Measurements from ENCODE around the gene TNNC1. TPM values are rescaled to one million over a fixed set of nuclear protein-coding genes. Genes with fewer than 3 reads are reported as not detected.

TNNC1 gene
- total and polyA plus RNA-seq, 2 donors (not counting 1 experiment from before 2014, with no cell fraction given): 1.1 to 5.4 TPM

DNA sequence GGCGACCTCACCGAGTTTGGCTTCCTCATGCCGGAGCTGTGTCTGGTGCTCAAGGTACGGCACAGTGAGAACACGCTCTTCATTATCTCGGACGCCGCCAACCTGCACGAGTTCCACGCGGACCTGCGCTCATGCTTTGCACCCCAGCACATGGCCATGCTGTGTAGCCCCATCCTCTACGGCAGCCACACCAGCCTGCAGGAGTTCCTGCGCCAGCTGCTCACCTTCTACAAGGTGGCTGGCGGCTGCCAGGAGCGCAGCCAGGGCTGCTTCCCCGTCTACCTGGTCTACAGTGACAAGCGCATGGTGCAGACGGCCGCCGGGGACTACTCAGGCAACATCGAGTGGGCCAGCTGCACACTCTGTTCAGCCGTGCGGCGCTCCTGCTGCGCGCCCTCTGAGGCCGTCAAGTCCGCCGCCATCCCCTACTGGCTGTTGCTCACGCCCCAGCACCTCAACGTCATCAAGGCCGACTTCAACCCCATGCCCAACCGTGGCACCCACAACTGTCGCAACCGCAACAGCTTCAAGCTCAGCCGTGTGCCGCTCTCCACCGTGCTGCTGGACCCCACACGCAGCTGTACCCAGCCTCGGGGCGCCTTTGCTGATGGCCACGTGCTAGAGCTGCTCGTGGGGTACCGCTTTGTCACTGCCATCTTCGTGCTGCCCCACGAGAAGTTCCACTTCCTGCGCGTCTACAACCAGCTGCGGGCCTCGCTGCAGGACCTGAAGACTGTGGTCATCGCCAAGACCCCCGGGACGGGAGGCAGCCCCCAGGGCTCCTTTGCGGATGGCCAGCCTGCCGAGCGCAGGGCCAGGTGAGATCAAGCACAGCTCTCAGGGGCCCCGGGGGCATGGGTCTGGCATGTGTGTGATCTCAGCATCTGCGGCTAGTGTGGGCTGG, 34.2 kb upstream of the TNNC1 start:
- TF ChIP-seq, protein P1, sequence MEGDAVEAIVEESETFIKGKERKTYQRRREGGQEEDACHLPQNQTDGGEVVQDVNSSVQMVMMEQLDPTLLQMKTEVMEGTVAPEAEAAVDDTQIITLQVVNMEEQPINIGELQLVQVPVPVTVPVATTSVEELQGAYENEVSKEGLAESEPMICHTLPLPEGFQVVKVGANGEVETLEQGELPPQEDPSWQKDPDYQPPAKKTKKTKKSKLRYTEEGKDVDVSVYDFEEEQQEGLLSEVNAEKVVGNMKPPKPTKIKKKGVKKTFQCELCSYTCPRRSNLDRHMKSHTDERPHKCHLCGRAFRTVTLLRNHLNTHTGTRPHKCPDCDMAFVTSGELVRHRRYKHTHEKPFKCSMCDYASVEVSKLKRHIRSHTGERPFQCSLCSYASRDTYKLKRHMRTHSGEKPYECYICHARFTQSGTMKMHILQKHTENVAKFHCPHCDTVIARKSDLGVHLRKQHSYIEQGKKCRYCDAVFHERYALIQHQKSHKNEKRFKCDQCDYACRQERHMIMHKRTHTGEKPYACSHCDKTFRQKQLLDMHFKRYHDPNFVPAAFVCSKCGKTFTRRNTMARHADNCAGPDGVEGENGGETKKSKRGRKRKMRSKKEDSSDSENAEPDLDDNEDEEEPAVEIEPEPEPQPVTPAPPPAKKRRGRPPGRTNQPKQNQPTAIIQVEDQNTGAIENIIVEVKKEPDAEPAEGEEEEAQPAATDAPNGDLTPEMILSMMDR (IDR thresholded peaks at IDR 0.05): no peak
- no peak for TF ChIP-seq EZH2 (IDR thresholded peaks at IDR 0.05; ENCODE audit: borderline replicate concordance, insufficient read depth, low read depth, low read length, poor library complexity, severe bottlenecking)
- intact Hi-C loops (cut with micrococcal nuclease): no loop called here
- Mint-ChIP-seq H3K4me1 (no peaks in the 10 kb centered on the region), H3K27ac (no peak overlapping the region), H3K27me3 (no peaks in the 10 kb centered on the region), H3K9me3 (ENCODE audit: insufficient read depth) (no peaks in the 10 kb centered on the region), H3K4me3 (no peak overlapping the region)
- peaks cover 0 to 61% of the 10 kb centered on the region in 2 experiments for H3K36me3 ChIP-seq (replicated peaks in 1 of 2; ENCODE audit: control extremely low read depth in 1 of 2, control insufficient read depth in 1 of 2, extremely low read depth in 1 of 2, insufficient read depth in 2 of 2, low read length in 1 of 2)
- WGBS (ENCODE audit: insufficient coverage): 98% methylated on average over 57 of the region's 59 CpGs
- H3K4me2 ChIP-seq (replicated peaks; ENCODE audit: low read depth, low read length, poor library complexity, severe bottlenecking): no peak overlapping the region
- H3K9ac ChIP-seq (ENCODE audit: low read length): no peak overlapping the region
- no peak overlapping the region for H3K4me3 ChIP-seq (ENCODE audit: control extremely low read depth in 1 of 5, extremely low read depth in 1 of 5, insufficient read depth in 1 of 5, low read depth in 2 of 5, low read length in 4 of 5)
- H3K27me3 ChIP-seq (replicated peaks in 1 of 4; ENCODE audit: control extremely low read depth in 1 of 4, control insufficient read depth in 3 of 4, insufficient read depth in 4 of 4, low read length in 3 of 4): no peaks in the 10 kb centered on the region
- no peak overlapping the region for H3K27ac ChIP-seq (ENCODE audit: low read length in 2 of 2)
- DNase-seq (no peak), ATAC-seq (ENCODE audit: low read depth) (no peak)
- H3K79me2 ChIP-seq (ENCODE audit: control insufficient read depth, insufficient read depth, low read length): no peaks in the 10 kb centered on the region
- no peaks in the 10 kb centered on the region for H4K20me1 ChIP-seq (ENCODE audit: control insufficient read depth, insufficient read depth, low read length, poor library complexity, severe bottlenecking)
- no peaks in the 10 kb centered on the region for H3K9me3 ChIP-seq (ENCODE audit: control extremely low read depth in 1 of 3, control insufficient read depth in 2 of 3, insufficient read depth in 1 of 3, low read length in 2 of 3)
- no peak overlapping the region for H2AFZ ChIP-seq (ENCODE audit: insufficient read depth, low read depth, low read length, poor library complexity, severe bottlenecking)
- no peaks in the 10 kb centered on the region for H3K4me1 ChIP-seq (ENCODE audit: control insufficient read depth in 2 of 2, insufficient read depth in 2 of 2, low read length in 2 of 2)
- ChIA-PET CTCF (no interaction called here), POLR2A (no interaction called here)

DNA sequence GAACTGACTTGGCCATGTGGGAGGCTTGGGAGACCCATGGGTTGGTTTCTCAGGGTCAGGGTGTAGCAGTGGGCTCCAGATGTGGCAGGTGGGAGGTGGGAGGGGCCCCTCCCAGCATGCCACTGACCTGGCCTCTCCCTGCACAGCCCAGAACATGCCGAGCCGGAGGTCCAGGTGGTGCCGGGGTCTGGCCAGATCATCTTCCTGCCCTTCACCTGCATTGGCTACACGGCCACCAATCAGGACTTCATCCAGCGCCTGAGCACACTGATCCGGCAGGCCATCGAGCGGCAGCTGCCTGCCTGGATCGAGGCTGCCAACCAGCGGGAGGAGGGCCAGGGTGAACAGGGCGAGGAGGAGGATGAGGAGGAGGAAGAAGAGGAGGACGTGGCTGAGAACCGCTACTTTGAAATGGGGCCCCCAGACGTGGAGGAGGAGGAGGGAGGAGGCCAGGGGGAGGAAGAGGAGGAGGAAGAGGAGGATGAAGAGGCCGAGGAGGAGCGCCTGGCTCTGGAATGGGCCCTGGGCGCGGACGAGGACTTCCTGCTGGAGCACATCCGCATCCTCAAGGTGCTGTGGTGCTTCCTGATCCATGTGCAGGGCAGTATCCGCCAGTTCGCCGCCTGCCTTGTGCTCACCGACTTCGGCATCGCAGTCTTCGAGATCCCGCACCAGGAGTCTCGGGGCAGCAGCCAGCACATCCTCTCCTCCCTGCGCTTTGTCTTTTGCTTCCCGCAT, 33.4 kb upstream of the TNNC1 start:
- H3K4me1 Mint-ChIP-seq: no peaks in the 10 kb centered on the region
- H3K27me3 Mint-ChIP-seq: no peaks in the 10 kb centered on the region
- H3K9me3 Mint-ChIP-seq (ENCODE audit: insufficient read depth): no peaks in the 10 kb centered on the region
- H3K4me3 Mint-ChIP-seq: no peak overlapping the region
- 95% methylated on average over 31 of the region's 31 CpGs for WGBS (ENCODE audit: insufficient coverage)
- H3K9me3 ChIP-seq (ENCODE audit: control extremely low read depth in 1 of 3, control insufficient read depth in 2 of 3, insufficient read depth in 1 of 3, low read length in 2 of 3): no peaks in the 10 kb centered on the region
- intact Hi-C loops (cut with micrococcal nuclease): no loop called here
- no peaks in the 10 kb centered on the region for H3K4me1 ChIP-seq (ENCODE audit: control insufficient read depth in 2 of 2, insufficient read depth in 2 of 2, low read length in 2 of 2)
- no peak overlapping the region for H3K4me2 ChIP-seq (replicated peaks; ENCODE audit: low read depth, low read length, poor library complexity, severe bottlenecking)
- H3K27me3 ChIP-seq (replicated peaks in 1 of 4; ENCODE audit: control extremely low read depth in 1 of 4, control insufficient read depth in 3 of 4, insufficient read depth in 4 of 4, low read length in 3 of 4): no peaks in the 10 kb centered on the region
- no peak overlapping the region for H2AFZ ChIP-seq (ENCODE audit: insufficient read depth, low read depth, low read length, poor library complexity, severe bottlenecking)
- no peak for TF ChIP-seq EZH2 (IDR thresholded peaks at IDR 0.05; ENCODE audit: borderline replicate concordance, insufficient read depth, low read depth, low read length, poor library complexity, severe bottlenecking)
- TF ChIP-seq, protein P1 (IDR thresholded peaks at IDR 0.05): no peak
- H3K79me2 ChIP-seq (ENCODE audit: control insufficient read depth, insufficient read depth, low read length): no peaks in the 10 kb centered on the region
- H3K36me3 ChIP-seq (replicated peaks in 1 of 2; ENCODE audit: control extremely low read depth in 1 of 2, control insufficient read depth in 1 of 2, extremely low read depth in 1 of 2, insufficient read depth in 2 of 2, low read length in 1 of 2): peaks cover 0 to 60% of the 10 kb centered on the region in 2 experiments
- no peaks in the 10 kb centered on the region for H4K20me1 ChIP-seq (ENCODE audit: control insufficient read depth, insufficient read depth, low read length, poor library complexity, severe bottlenecking)
- no peak overlapping the region for H3K27ac ChIP-seq (ENCODE audit: low read length in 2 of 2)
- POLR2A ChIA-PET: no interaction called here
- DNase-seq: no peak
- no peak for ATAC-seq (ENCODE audit: low read depth)
- no peak overlapping the region for H3K9ac ChIP-seq (ENCODE audit: low read length)
- CTCF ChIA-PET: no interaction called here
- no peak overlapping the region for H3K27ac Mint-ChIP-seq
- H3K4me3 ChIP-seq (ENCODE audit: control extremely low read depth in 1 of 5, extremely low read depth in 1 of 5, insufficient read depth in 1 of 5, low read depth in 2 of 5, low read length in 4 of 5): no peak overlapping the region
